ENCODE measurements around the gene BCL2L15.

DNA sequence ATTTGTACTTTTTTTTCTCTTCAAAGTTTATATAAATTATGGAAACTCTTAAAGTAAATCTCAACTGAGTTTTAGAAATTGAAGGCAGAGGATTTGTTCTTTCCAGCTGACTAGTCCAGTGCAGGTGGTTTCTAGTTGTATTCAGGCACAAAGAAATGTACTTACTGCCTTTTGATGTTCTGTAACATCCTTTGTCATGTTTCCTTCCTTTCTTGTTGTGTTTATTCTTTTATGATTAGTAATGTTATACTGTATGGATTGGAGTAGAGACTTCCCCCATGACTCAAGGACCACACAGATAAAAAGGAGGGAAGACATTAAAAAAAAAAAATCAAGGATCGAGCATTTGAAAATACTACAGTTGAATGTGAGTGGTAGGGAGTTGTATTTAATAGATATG lies 49.8 kb upstream of the BCL2L15 start:
- no peak for TF ChIP-seq POLR2A (IDR thresholded peaks at IDR 0.05)
- TF ChIP-seq, protein P1, sequence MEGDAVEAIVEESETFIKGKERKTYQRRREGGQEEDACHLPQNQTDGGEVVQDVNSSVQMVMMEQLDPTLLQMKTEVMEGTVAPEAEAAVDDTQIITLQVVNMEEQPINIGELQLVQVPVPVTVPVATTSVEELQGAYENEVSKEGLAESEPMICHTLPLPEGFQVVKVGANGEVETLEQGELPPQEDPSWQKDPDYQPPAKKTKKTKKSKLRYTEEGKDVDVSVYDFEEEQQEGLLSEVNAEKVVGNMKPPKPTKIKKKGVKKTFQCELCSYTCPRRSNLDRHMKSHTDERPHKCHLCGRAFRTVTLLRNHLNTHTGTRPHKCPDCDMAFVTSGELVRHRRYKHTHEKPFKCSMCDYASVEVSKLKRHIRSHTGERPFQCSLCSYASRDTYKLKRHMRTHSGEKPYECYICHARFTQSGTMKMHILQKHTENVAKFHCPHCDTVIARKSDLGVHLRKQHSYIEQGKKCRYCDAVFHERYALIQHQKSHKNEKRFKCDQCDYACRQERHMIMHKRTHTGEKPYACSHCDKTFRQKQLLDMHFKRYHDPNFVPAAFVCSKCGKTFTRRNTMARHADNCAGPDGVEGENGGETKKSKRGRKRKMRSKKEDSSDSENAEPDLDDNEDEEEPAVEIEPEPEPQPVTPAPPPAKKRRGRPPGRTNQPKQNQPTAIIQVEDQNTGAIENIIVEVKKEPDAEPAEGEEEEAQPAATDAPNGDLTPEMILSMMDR (IDR thresholded peaks at IDR 0.05): no peak
